H9 (cell line): ENCODE measurements around the gene ATRIP. TPM values are rescaled to one million over a fixed set of nuclear protein-coding genes. Genes with fewer than 3 reads are reported as not detected.

Experiments used
- DNase-seq: peaks from one replicate; pipeline ENCODE4 v3.0.0-alpha.2; 2017
- H2AFZ ChIP-seq: one replicate; pipeline ENCODE4 v1.6.1; 2013; ENCODE audit warnings: mild to moderate bottlenecking, low read length, control low read depth, moderate library complexity
- H2AK5ac ChIP-seq: 2 replicates; pipeline ENCODE4 v1.6.1; 2013; ENCODE audit warnings: low read length, control low read depth, mixed read lengths; ENCODE audit not compliant: insufficient read length
- H2BK120ac ChIP-seq: one replicate; pipeline ENCODE4 v1.6.1; 2013; ENCODE audit warnings: low read depth, mild to moderate bottlenecking, low read length, control low read depth, inconsistent platforms; ENCODE audit not compliant: poor library complexity, severe bottlenecking
- H2BK12ac ChIP-seq: 2 replicates; pipeline ENCODE4 v1.6.1; 2013; ENCODE audit warnings: low read length, control low read depth, mixed read lengths, low read depth; ENCODE audit not compliant: insufficient read length
- H2BK15ac ChIP-seq: 2 replicates; pipeline ENCODE4 v1.6.1; 2013; ENCODE audit warnings: low read depth, low read length, control low read depth
- H2BK20ac ChIP-seq: one replicate; pipeline ENCODE4 v1.6.1; 2013; ENCODE audit warnings: low read depth, mild to moderate bottlenecking, low read length, control low read depth, inconsistent platforms; ENCODE audit not compliant: poor library complexity, severe bottlenecking
- H2BK5ac ChIP-seq: 2 replicates; pipeline ENCODE4 v1.6.1; 2013; ENCODE audit warnings: low read length, control low read depth, mixed read lengths; ENCODE audit not compliant: insufficient read length
- H3K14ac ChIP-seq: 2 replicates; pipeline ENCODE4 v1.6.1; 2013; ENCODE audit warnings: low read length, control low read depth; ENCODE audit not compliant: insufficient read depth
- H3K18ac ChIP-seq: 2 replicates; pipeline ENCODE4 v1.6.1; 2013; ENCODE audit warnings: low read depth, mild to moderate bottlenecking, mixed read lengths, low read length, control low read depth; ENCODE audit not compliant: insufficient read length
- H3K23ac ChIP-seq: 2 replicates; pipeline ENCODE4 v1.6.1; 2013; ENCODE audit warnings: low read length, control low read depth, mixed read lengths, low read depth; ENCODE audit not compliant: insufficient read length
- H3K23me2 ChIP-seq: 2 replicates; pipeline ENCODE4 v1.6.1; 2013; ENCODE audit warnings: low read depth, mild to moderate bottlenecking, mixed read lengths, low read length, control low read depth; ENCODE audit not compliant: insufficient read length, poor library complexity, severe bottlenecking
- H3K27ac ChIP-seq: 2 replicates; pipeline ENCODE4 v1.5.1; 2013; ENCODE audit warnings: low read length, control low read depth, mixed read lengths, low read depth; ENCODE audit not compliant: insufficient read length
- H3K27me3 ChIP-seq: 2 replicates; pipeline ENCODE4 v1.6.1; 2013; ENCODE audit warnings: low read length, control low read depth, inconsistent platforms; ENCODE audit not compliant: insufficient read depth
- H3K4ac ChIP-seq: 2 replicates; pipeline ENCODE4 v1.6.1; 2013; ENCODE audit warnings: low read depth, mild to moderate bottlenecking, control low read depth, inconsistent platforms, low read length, moderate library complexity
- H3K4me1 ChIP-seq: 2 replicates; pipeline ENCODE4 v1.6.1; 2013; ENCODE audit warnings: low read length, control low read depth, inconsistent platforms; ENCODE audit not compliant: insufficient read depth
- H3K4me2 ChIP-seq: 2 replicates; pipeline ENCODE4 v1.6.1; 2013; ENCODE audit warnings: low read length, control low read depth, mixed read lengths; ENCODE audit not compliant: insufficient read length, insufficient read depth
- H3K56ac ChIP-seq: 2 replicates; pipeline ENCODE4 v1.6.1; 2013; ENCODE audit warnings: low read depth, mild to moderate bottlenecking, mixed read lengths, low read length, control low read depth; ENCODE audit not compliant: insufficient read length
- H3K79me1 ChIP-seq: 2 replicates; pipeline ENCODE4 v1.6.1; 2013; ENCODE audit warnings: low read depth, mild to moderate bottlenecking, moderate library complexity, low read length, control low read depth, inconsistent platforms; ENCODE audit not compliant: insufficient read depth, poor library complexity, severe bottlenecking
- H3K79me2 ChIP-seq: 2 replicates; pipeline ENCODE4 v1.6.1; 2013; ENCODE audit warnings: low read length, control low read depth, inconsistent platforms; ENCODE audit not compliant: insufficient read depth
- H3K9ac ChIP-seq: 2 replicates; pipeline ENCODE4 v1.6.1; 2013; ENCODE audit warnings: low read length, control low read depth, mixed read lengths; ENCODE audit not compliant: insufficient read length; ENCODE audit errors: extremely low read depth
- H3K9me3 ChIP-seq: one replicate; pipeline ENCODE4 v1.6.1; 2013; ENCODE audit warnings: low read depth, low read length, inconsistent platforms; ENCODE audit not compliant: control insufficient read depth
- H3T11ph ChIP-seq: one replicate; pipeline ENCODE4 v1.6.1; 2013; ENCODE audit warnings: mild to moderate bottlenecking, low read length, control low read depth, inconsistent platforms
- H4K20me1 ChIP-seq: one replicate; pipeline ENCODE4 v1.6.1; 2013; ENCODE audit not compliant: control insufficient read depth, insufficient read length, insufficient read depth
- H4K5ac ChIP-seq: 2 replicates; pipeline ENCODE4 v1.6.1; 2013; ENCODE audit warnings: low read depth, mild to moderate bottlenecking, mixed read lengths, low read length, control low read depth; ENCODE audit not compliant: insufficient read length
- H4K8ac ChIP-seq: replicated peaks from 2 replicates; pipeline ENCODE4 v1.6.1; 2013; ENCODE audit warnings: low read length, control low read depth, mixed read lengths, low read depth; ENCODE audit not compliant: insufficient read length
- H4K91ac ChIP-seq: 2 replicates; pipeline ENCODE4 v1.6.1; 2013; ENCODE audit warnings: low read depth, mild to moderate bottlenecking, moderate library complexity, mixed read lengths, low read length, control low read depth; ENCODE audit not compliant: insufficient read length
- H3K27ac Mint-ChIP-seq, 3 experiments: 2 replicates in 2 of 3; 3 replicates in 1 of 3; pipeline ENCODE4 v1.8.0; 2020 to 2021; ENCODE audit warnings: mixed read lengths in 3 of 3, mild to moderate bottlenecking in 1 of 3, moderate library complexity in 1 of 3
- H3K27me3 Mint-ChIP-seq: 2 replicates; pipeline ENCODE4 v1.8.0; 2021; ENCODE audit warnings: low read depth, mild to moderate bottlenecking, moderate library complexity, mixed read lengths
- H3K36me3 Mint-ChIP-seq, 3 experiments: 2 replicates in 2 of 3; 3 replicates in 1 of 3; pipeline ENCODE4 v1.8.0; 2020 to 2021; ENCODE audit warnings: low read depth in 3 of 3, mixed read lengths in 3 of 3; ENCODE audit not compliant: insufficient read depth in 1 of 3
- H3K4me1 Mint-ChIP-seq, 2 experiments: 2 replicates each; pipeline ENCODE4 v1.8.0; 2020; ENCODE audit warnings: mixed read lengths in 2 of 2
- H3K4me3 Mint-ChIP-seq, 2 experiments: 2 replicates in 1 of 2; 3 replicates in 1 of 2; pipeline ENCODE4 v1.8.0; 2020 to 2021; ENCODE audit warnings: mild to moderate bottlenecking in 2 of 2, mixed read lengths in 2 of 2, moderate library complexity in 1 of 2
- H3K9me3 Mint-ChIP-seq, 2 experiments: 2 replicates in 1 of 2; 3 replicates in 1 of 2; pipeline ENCODE4 v1.8.0; 2020; ENCODE audit warnings: mild to moderate bottlenecking in 2 of 2, mixed read lengths in 2 of 2, moderate library complexity in 1 of 2
- CTCF ChIP-seq: fragments of 200-600 bp; sonication (generic); conservative IDR thresholded peaks from 3 replicates; pipeline ENCODE4 v1.8.0; 2021; ENCODE audit warnings: antibody characterized with exemption, mild to moderate bottlenecking
- WGBS: extraction: QIAGEN DNeasy Blood & Tissue Kit; methylation state at CpG from one replicate; pipeline ENCODE4 v1.1.7; 2013; ENCODE audit warnings: missing lambda C conversion rate, low lambda C conversion rate, mixed read lengths; ENCODE audit not compliant: insufficient read length; ENCODE audit errors: extremely low coverage; 5-methylcytosine and 5-hydroxymethylcytosine counted together
- total RNA-seq: library from RNA; stranded (reverse); gene quantifications from 2 replicates; pipeline ENCODE4 v1.2.1, GENCODE V29; 2021

Gene ATRIP
- total RNA-seq, 1 experiment from 2014 or later = 16.3 TPM

GRCh38 chr3:48404440-48405342, 41.8 kb upstream of the ATRIP start:
- Histone ChIP-seq H3K14ac (no peak overlapping the region), H3K4ac (no peak overlapping the region), H2BK12ac (no peak overlapping the region), H4K20me1 (no peaks in the 10 kb centered on the region), H4K5ac (no peak overlapping the region), H4K91ac (no peak overlapping the region), H2AFZ (no peak overlapping the region), H4K8ac (no peak overlapping the region), H3K4me2 (no peak overlapping the region), H2BK20ac (no peak overlapping the region), H2AK5ac (no peak overlapping the region), H3K27me3 (no peaks in the 10 kb centered on the region), H3K79me1 (no peaks in the 10 kb centered on the region), H3K27ac (no peak overlapping the region), H3K79me2 (no peaks in the 10 kb centered on the region), H2BK5ac (no peak overlapping the region), H3T11ph (no peak overlapping the region), H3K4me1 (no peaks in the 10 kb centered on the region), H3K23ac (no peak overlapping the region), H3K18ac (no peak overlapping the region), H3K56ac (no peak overlapping the region), H3K9ac (no peak overlapping the region), H2BK15ac (no peak overlapping the region), H3K9me3 (no peaks in the 10 kb centered on the region), H3K23me2 (no peaks in the 10 kb centered on the region), H2BK120ac (no peak overlapping the region)
- no peaks in the 10 kb centered on the region for H3K9me3 Mint-ChIP-seq
- H3K36me3 Mint-ChIP-seq = peaks cover 47 to 85% (median 68%) of the 10 kb centered on the region in 3 experiments
- H3K27me3 Mint-ChIP-seq = no peaks in the 10 kb centered on the region; the same call in 1 of the 2 replicates
- peak; percentile 23 for DNase-seq
- no CpG with 5 or more reads among the region's 21 CpGs for WGBS
- H3K4me3 Mint-ChIP-seq = no peak overlapping the region
- TF ChIP-seq CTCF = no peak
- no peak overlapping the region; a peak in 1 of 7 replicates for H3K27ac Mint-ChIP-seq
- peaks cover 0 to under 1% of the 10 kb centered on the region in 2 experiments; a peak in 1 of 4 replicates for H3K4me1 Mint-ChIP-seq
